Karpas-422 (cell line): ENCODE results near the gene PCBP2. TPM values are rescaled to one million over a fixed set of nuclear protein-coding genes. Genes with fewer than 3 reads are reported as not detected.
A peak's percentile ranks its signal among the peaks of the same experiment; 100 is the strongest.
"Not testable (repeated sequence)": the region's sequence is repeated elsewhere in the genome, so short reads cannot be mapped to it uniquely, and the experiment has no call there.

Source experiments
- DNase-seq: peaks from one replicate; pipeline ENCODE4 v3.0.0-alpha.2; 2015
- H2AFZ ChIP-seq: fragments of 200-600 bp; sonication (generic); 2 replicates; pipeline ENCODE4 v1.6.1; 2014; ENCODE audit warnings: antibody characterized with exemption, low read length, mixed read lengths
- H3K27ac ChIP-seq: fragments of 200-600 bp; sonication (generic); 2 replicates; pipeline ENCODE4 v1.5.1; 2014; ENCODE audit warnings: mild to moderate bottlenecking, low read length, moderate library complexity
- H3K27me3 ChIP-seq: fragments of 200-600 bp; sonication (generic); 2 replicates; pipeline ENCODE4 v1.6.1; 2014; ENCODE audit warnings: low read length, mixed read lengths
- H3K36me3 ChIP-seq: fragments of 200-600 bp; sonication (generic); 2 replicates; pipeline ENCODE4 v1.6.1; 2014; ENCODE audit warnings: low read length, mixed read lengths; ENCODE audit not compliant: insufficient read depth
- H3K4me1 ChIP-seq: fragments of 200-600 bp; sonication (generic); 2 replicates; pipeline ENCODE4 v1.6.1; 2014; ENCODE audit warnings: mild to moderate bottlenecking, low read length, mixed read lengths
- H3K4me2 ChIP-seq: fragments of 200-600 bp; sonication (generic); 2 replicates; pipeline ENCODE4 v1.6.1; 2014; ENCODE audit warnings: low read length, low read depth, mild to moderate bottlenecking; ENCODE audit not compliant: poor library complexity, severe bottlenecking
- H3K4me3 ChIP-seq: fragments of 200-600 bp; sonication (generic); 2 replicates; pipeline ENCODE4 v1.5.1; 2014; ENCODE audit warnings: mild to moderate bottlenecking, antibody characterized with exemption, low read length, mixed read lengths
- H3K79me2 ChIP-seq: fragments of 200-600 bp; sonication (generic); 2 replicates; pipeline ENCODE4 v1.6.1; 2014; ENCODE audit warnings: mild to moderate bottlenecking, low read length, mixed read lengths
- H3K9ac ChIP-seq: fragments of 200-600 bp; sonication (generic); 2 replicates; pipeline ENCODE4 v1.6.0; 2014; ENCODE audit warnings: low read length
- H3K9me2 ChIP-seq: fragments of 200-600 bp; sonication (generic), shearing (Covaris generic); replicated peaks from 2 replicates; pipeline ENCODE4 v1.6.0; 2014; ENCODE audit warnings: mild to moderate bottlenecking, low read length, moderate library complexity; ENCODE audit not compliant: insufficient read depth
- H3K9me3 ChIP-seq: fragments of 300-700, 200-600 bp; sonication (generic); 2 replicates; pipeline ENCODE4 v1.6.1; 2014; ENCODE audit warnings: low read length, mixed read lengths
- H4K20me1 ChIP-seq: fragments of 200-600 bp; sonication (generic); 2 replicates; pipeline ENCODE4 v1.6.1; 2014; ENCODE audit warnings: mild to moderate bottlenecking, antibody characterized with exemption, low read length, low read depth; ENCODE audit not compliant: insufficient read depth
- total RNA-seq: library from RNA; depleted of rRNA; stranded (reverse); fragments of >200 nt; shearing (Covaris generic); gene quantifications from 2 replicates; pipeline ENCODE4 v1.2.3, GENCODE V29; 2014; ENCODE audit warnings: low replicate concordance

The PCBP2 gene
- total RNA-seq, 1 experiment from 2014 or later, result 447 TPM

GRCh38 chr12:53430116-53430515 lies 21.8 kb upstream of the PCBP2 start:
- no peaks in the 10 kb centered on the region for H3K9me2 ChIP-seq
- H4K20me1 ChIP-seq, result no peaks in the 10 kb centered on the region
- no peaks in the 10 kb centered on the region for H3K27me3 ChIP-seq
- DNase-seq, result no peak
- no peaks in the 10 kb centered on the region for H3K4me1 ChIP-seq
- no peaks in the 10 kb centered on the region for H3K36me3 ChIP-seq
- H3K9ac ChIP-seq, result no peak overlapping the region
- no peaks in the 10 kb centered on the region for H3K9me3 ChIP-seq
- H2AFZ ChIP-seq, result no peak overlapping the region
- no peak overlapping the region for H3K4me3 ChIP-seq
- no peak overlapping the region for H3K4me2 ChIP-seq
- no peaks in the 10 kb centered on the region for H3K79me2 ChIP-seq
- no peak overlapping the region for H3K27ac ChIP-seq

GRCh38 chr12:53431187-53431586 lies 20.7 kb upstream of the PCBP2 start:
- H3K9ac ChIP-seq, result no peak overlapping the region
- H3K4me1 ChIP-seq, result no peaks in the 10 kb centered on the region
- no peak overlapping the region for H3K4me2 ChIP-seq

GRCh38 chr12:53435326-53435725 lies 16.6 kb upstream of the PCBP2 start:
- not testable (repeated sequence) for H3K9me2 ChIP-seq, H3K4me3 ChIP-seq, H3K4me2 ChIP-seq, H3K36me3 ChIP-seq, H2AFZ ChIP-seq, DNase-seq, H4K20me1 ChIP-seq, H3K9ac ChIP-seq, H3K4me1 ChIP-seq, H3K79me2 ChIP-seq, H3K27me3 ChIP-seq, H3K27ac ChIP-seq, H3K9me3 ChIP-seq

More at GRCh38 chr12:53431187-53431586, 20.7 kb upstream of the PCBP2 start:
- no peaks in the 10 kb centered on the region for H4K20me1 ChIP-seq
- no peak overlapping the region for H3K27ac ChIP-seq
- H3K79me2 ChIP-seq, result no peaks in the 10 kb centered on the region
- no peaks in the 10 kb centered on the region for H3K9me3 ChIP-seq
- H3K9me2 ChIP-seq, result no peaks in the 10 kb centered on the region
- no peaks in the 10 kb centered on the region for H3K36me3 ChIP-seq
- H3K27me3 ChIP-seq, result no peaks in the 10 kb centered on the region
- no peak for DNase-seq
- H2AFZ ChIP-seq, result no peak overlapping the region
- no peak overlapping the region for H3K4me3 ChIP-seq

GRCh38 chr12:53439582-53439981 lies 12.3 kb upstream of the PCBP2 start:
- H4K20me1 ChIP-seq, H3K9ac ChIP-seq, H3K9me2 ChIP-seq, H3K27me3 ChIP-seq, H3K9me3 ChIP-seq, H3K4me2 ChIP-seq, H2AFZ ChIP-seq, H3K27ac ChIP-seq, H3K36me3 ChIP-seq, H3K4me3 ChIP-seq, DNase-seq: not testable (repeated sequence)
- H3K4me1 ChIP-seq, result peaks cover 22% of the 10 kb centered on the region
- H3K79me2 ChIP-seq, result peaks cover 24% of the 10 kb centered on the region

GRCh38 chr12:53441040-53441833 lies 10.7 kb upstream of the PCBP2 start, which contains the start of gene PRR13:
Gene PRR13, plus strand, starts transcription at chr12:53441734. Its CDS starts 981 bp downstream, at chr12:53442715.
- DNase-seq, result peak; percentile 100
- Histone ChIP-seq H3K4me3 (peak within 1 kb of the TSS; percentile 93), H2AFZ (peak within 1 kb of the TSS; percentile 86)

GRCh38 chr12:53443955-53444354 lies 7.9 kb upstream of the PCBP2 start:
- Histone ChIP-seq H3K79me2 (peaks cover 24% of the 10 kb centered on the region), H2AFZ (no peak overlapping the region), H3K4me2 (peak overlapping the region; percentile 36)

More at GRCh38 chr12:53441040-53441833, 10.7 kb upstream of the PCBP2 start, which contains the start of gene PRR13:
- Histone ChIP-seq H3K9ac (peak within 1 kb of the TSS; percentile 90), H4K20me1 (peaks cover 15% of the 10 kb centered on the region; the same call in 1 of the 2 replicates), H3K9me2 (no peaks in the 10 kb centered on the region), H3K27ac (peak within 1 kb of the TSS; percentile 84), H3K9me3 (no peaks in the 10 kb centered on the region), H3K36me3 (peaks cover 19% of the 10 kb centered on the region), H3K27me3 (no peaks in the 10 kb centered on the region), H3K4me1 (peaks cover 27% of the 10 kb centered on the region), H3K4me2 (peak within 1 kb of the TSS; percentile 89), H3K79me2 (peaks cover 24% of the 10 kb centered on the region)

GRCh38 chr12:53444593-53445325 lies 7.1 kb upstream of the PCBP2 start:
- Histone ChIP-seq H3K36me3 (peaks cover 29% of the 10 kb centered on the region), H4K20me1 (peaks cover 15% of the 10 kb centered on the region; the same call in 1 of the 2 replicates), H3K4me1 (peaks cover 27% of the 10 kb centered on the region), H3K79me2 (peaks cover 24% of the 10 kb centered on the region)
- H3K4me3 ChIP-seq, H3K9ac ChIP-seq, H3K27me3 ChIP-seq, H3K9me3 ChIP-seq, H3K9me2 ChIP-seq, H2AFZ ChIP-seq, DNase-seq, H3K4me2 ChIP-seq, H3K27ac ChIP-seq: not testable (repeated sequence)

More at GRCh38 chr12:53443955-53444354, 7.9 kb upstream of the PCBP2 start:
- peaks cover 15% of the 10 kb centered on the region; the same call in 1 of the 2 replicates for H4K20me1 ChIP-seq
- no peak overlapping the region for H3K9ac ChIP-seq
- H3K9me3 ChIP-seq, result no peaks in the 10 kb centered on the region
- H3K36me3 ChIP-seq, result peaks cover 29% of the 10 kb centered on the region
- peak overlapping the region; percentile 93; the same call in 1 of the 2 replicates for H3K4me3 ChIP-seq
- H3K27ac ChIP-seq, result no peak overlapping the region
- H3K4me1 ChIP-seq, result peaks cover 27% of the 10 kb centered on the region
- no peak for DNase-seq
- H3K27me3 ChIP-seq, result no peaks in the 10 kb centered on the region
- no peaks in the 10 kb centered on the region for H3K9me2 ChIP-seq

GRCh38 chr12:53450936-53451335 lies 966 bp upstream of the PCBP2 start:
- no peaks in the 10 kb centered on the region for H3K27me3 ChIP-seq
- 0 out of 2 replicates have a peak overlapping the region, but pooled peaks have one; percentile 17 for H3K27ac ChIP-seq
- H3K36me3 ChIP-seq, result peaks cover 42% of the 10 kb centered on the region

More at GRCh38 chr12:53450936-53451335, 966 bp upstream of the PCBP2 start:
- DNase-seq, result no peak
- H3K9me2 ChIP-seq, result no peaks in the 10 kb centered on the region
- peaks cover 41% of the 10 kb centered on the region for H3K79me2 ChIP-seq
- H3K4me2 ChIP-seq, result peak overlapping the region; percentile 75
- H3K9me3 ChIP-seq, result no peaks in the 10 kb centered on the region
- peak overlapping the region; percentile 30; the same call in 1 of the 2 replicates for H3K4me3 ChIP-seq
- H4K20me1 ChIP-seq, result peaks cover 31% of the 10 kb centered on the region
- no peak overlapping the region for H2AFZ ChIP-seq
- H3K4me1 ChIP-seq, result peaks cover 32% of the 10 kb centered on the region
- peak overlapping the region; percentile 45 for H3K9ac ChIP-seq
